Panc1 (cell line): ENCODE data around the gene ANKRD53. TPM values are rescaled to one million over a fixed set of nuclear protein-coding genes. Genes with fewer than 3 reads are reported as not detected.

Experiments used
- ATAC-seq: fragments of 200-7000 bp; cut with Tn5 transposase; 2 replicates; pipeline ENCODE4 v1.9.1; 2020; ENCODE audit warnings: mild to moderate bottlenecking, moderate library complexity
- BruUV-seq: library from RNA; stranded (reverse); fragments of 400-500 nt; replicated peaks from 2 replicates; lab custom pipeline; 2021; lab: Mats Ljungman, UMichigan
- CTCF ChIA-PET: fragments of 300-600 bp; sonication (Branson Sonifier 250); formaldehyde crosslinking; loops from one replicate; lab custom pipeline; 2022; ENCODE audit warnings: antibody characterized with exemption; lab: Charles Lee
- POLR2A ChIA-PET: fragments of 300-600 bp; sonication (Branson Sonifier 250); formaldehyde crosslinking; loops from one replicate; lab custom pipeline; 2022; ENCODE audit warnings: antibody characterized with exemption; lab: Charles Lee
- DNase-seq: peaks from one replicate; pipeline ENCODE4 v3.0.0-alpha.2; 2010; ENCODE audit warnings: low read depth, low spot score
- H3K27ac ChIP-seq: 2 replicates; pipeline ENCODE4 v1.5.1; 2011; ENCODE audit warnings: mild to moderate bottlenecking, low read length, inconsistent platforms
- H3K27me3 ChIP-seq: fragments of 200-500 bp; sonication (Bioruptor generic); 2 replicates; pipeline ENCODE4 v1.6.0; 2014; ENCODE audit warnings: low read length, inconsistent platforms; ENCODE audit not compliant: control insufficient read depth, insufficient read depth
- H3K36me3 ChIP-seq: fragments of 200-500 bp; sonication (Bioruptor generic); 2 replicates; pipeline ENCODE4 v1.5.1; 2014; ENCODE audit warnings: inconsistent platforms, mild to moderate bottlenecking, low read length, moderate library complexity; ENCODE audit not compliant: control insufficient read depth, insufficient read depth
- H3K4me1 ChIP-seq: 2 replicates; pipeline ENCODE4 v1.5.1; 2011; ENCODE audit warnings: inconsistent platforms, mild to moderate bottlenecking, low read length, moderate library complexity; ENCODE audit not compliant: control insufficient read depth, insufficient read depth
- H3K4me3 ChIP-seq, 2 experiments: 2 replicates each; pipeline ENCODE4 v1.5.1; 2011 to 2012; ENCODE audit warnings: low read depth in 2 of 2, low read length in 2 of 2, mild to moderate bottlenecking in 2 of 2, inconsistent platforms in 1 of 2, moderate library complexity in 1 of 2
- H3K9me3 ChIP-seq: fragments of 200-500 bp; sonication (Bioruptor generic); 2 replicates; pipeline ENCODE4 v1.5.1; 2014; ENCODE audit warnings: low read depth, mild to moderate bottlenecking, inconsistent platforms, low read length, moderate library complexity; ENCODE audit not compliant: control insufficient read depth, insufficient read depth
- POLR2AphosphoS5 ChIP-seq: IDR thresholded peaks from 2 replicates; pipeline ENCODE4 v1.6.1; 2012; ENCODE audit warnings: mild to moderate bottlenecking, low read depth, low read length, moderate library complexity
- REST ChIP-seq, 2 experiments: IDR thresholded peaks; 2 replicates each; pipeline ENCODE4 v1.6.1; 2011 to 2012; ENCODE audit warnings: low read depth in 2 of 2, control low read depth in 1 of 2, low read length in 1 of 2, mild to moderate bottlenecking in 1 of 2, moderate library complexity in 1 of 2; ENCODE audit not compliant: insufficient read depth in 1 of 2
- SIN3A ChIP-seq: IDR thresholded peaks from 2 replicates; pipeline ENCODE4 v1.6.1; 2012; ENCODE audit warnings: low read depth, mild to moderate bottlenecking, low read length, moderate library complexity, borderline replicate concordance; ENCODE audit not compliant: insufficient read depth
- TCF7L2 ChIP-seq: IDR thresholded peaks from 2 replicates; pipeline ENCODE4 v1.6.1; 2011; ENCODE audit warnings: mild to moderate bottlenecking, low read depth, low read length, inconsistent platforms
- in situ Hi-C: cut with HindIII; loops from 2 replicates; pipeline ENCODE4 v1.10.0; 2016; ENCODE audit warnings: low sequenced_read_pairs, low pct_unique_long_range_greater_than_20kb
- intact Hi-C: fragments of 100-400 bp; cut with micrococcal nuclease; formaldehyde crosslinking; loops from one replicate; pipeline ENCODE4 v1.10.0; 2022; ENCODE audit not compliant: unreplicated experiment
- total RNA-seq: library from RNA; stranded (reverse); gene quantifications from one replicate; pipeline ENCODE4 v1.2.1, GENCODE V29; 2021; ENCODE audit not compliant: unreplicated experiment
- TF ChIP-seq, protein P1 (sequence below): fragments of 450-650 bp; IDR thresholded peaks from 2 replicates; pipeline ENCODE4 v1.5.1; 2017; ENCODE audit warnings: mild to moderate bottlenecking

The ANKRD53 gene
- total RNA-seq, 1 experiment from 2014 or later = not detected

- Histone ChIP-seq H3K4me3 (no peak overlapping the region), H3K4me1 (no peaks in the 10 kb centered on the region), H3K36me3 (no peaks in the 10 kb centered on the region), H3K27ac (no peak overlapping the region), H3K9me3 (no peaks in the 10 kb centered on the region), H3K27me3 (no peaks in the 10 kb centered on the region)
- POLR2A ChIA-PET = interaction anchor here (0.6 kb wide), 1 partner anchor 748 kb away, joined by 3 read pairs; no protein-coding TSS in a partner anchor
- no TSS peak for BruUV-seq
- intact Hi-C loops (no loop called here), in situ Hi-C loops (no loop called here)
- CTCF ChIA-PET = interaction anchor here (0.6 to 1.2 kb wide), 4 partner anchors 26 to 647 kb away, joined by 3 to 9 read pairs (median 3); no protein-coding TSS in a partner anchor
- ATAC-seq (no peak), DNase-seq (no peak)
- TF ChIP-seq SIN3A = no peak
- TF ChIP-seq, protein P1, sequence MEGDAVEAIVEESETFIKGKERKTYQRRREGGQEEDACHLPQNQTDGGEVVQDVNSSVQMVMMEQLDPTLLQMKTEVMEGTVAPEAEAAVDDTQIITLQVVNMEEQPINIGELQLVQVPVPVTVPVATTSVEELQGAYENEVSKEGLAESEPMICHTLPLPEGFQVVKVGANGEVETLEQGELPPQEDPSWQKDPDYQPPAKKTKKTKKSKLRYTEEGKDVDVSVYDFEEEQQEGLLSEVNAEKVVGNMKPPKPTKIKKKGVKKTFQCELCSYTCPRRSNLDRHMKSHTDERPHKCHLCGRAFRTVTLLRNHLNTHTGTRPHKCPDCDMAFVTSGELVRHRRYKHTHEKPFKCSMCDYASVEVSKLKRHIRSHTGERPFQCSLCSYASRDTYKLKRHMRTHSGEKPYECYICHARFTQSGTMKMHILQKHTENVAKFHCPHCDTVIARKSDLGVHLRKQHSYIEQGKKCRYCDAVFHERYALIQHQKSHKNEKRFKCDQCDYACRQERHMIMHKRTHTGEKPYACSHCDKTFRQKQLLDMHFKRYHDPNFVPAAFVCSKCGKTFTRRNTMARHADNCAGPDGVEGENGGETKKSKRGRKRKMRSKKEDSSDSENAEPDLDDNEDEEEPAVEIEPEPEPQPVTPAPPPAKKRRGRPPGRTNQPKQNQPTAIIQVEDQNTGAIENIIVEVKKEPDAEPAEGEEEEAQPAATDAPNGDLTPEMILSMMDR = no peak
- no peak for TF ChIP-seq TCF7L2
- TF ChIP-seq REST (IDR thresholded peaks at IDR 0.05; ENCODE audit: insufficient read depth in 1 of 2, low read depth in 2 of 2, low read length in 1 of 2) = no peak
- TF ChIP-seq POLR2AphosphoS5 = no peak
Observed at GRCh38 chr2:70942396-70943204, 35.8 kb upstream of the ANKRD53 start.

- TF ChIP-seq, protein P1 = no peak
- TF ChIP-seq POLR2AphosphoS5 (no peak), TCF7L2 (no peak), SIN3A (no peak), REST (IDR thresholded peaks at IDR 0.05; ENCODE audit: insufficient read depth in 1 of 2, low read depth in 2 of 2, low read length in 1 of 2) (no peak)
- POLR2A ChIA-PET = no interaction called here
- Histone ChIP-seq H3K36me3 (no peaks in the 10 kb centered on the region), H3K27me3 (no peaks in the 10 kb centered on the region), H3K27ac (no peak overlapping the region), H3K9me3 (no peaks in the 10 kb centered on the region), H3K4me1 (no peaks in the 10 kb centered on the region), H3K4me3 (no peak overlapping the region)
- no TSS peak for BruUV-seq
- DNase-seq = no peak
- in situ Hi-C loops (no loop called here), intact Hi-C loops (no loop called here)
- ATAC-seq = no peak
- CTCF ChIA-PET = interaction anchor here (0.6 to 1.2 kb wide), 3 partner anchors 26 to 648 kb away, joined by 3 to 9 read pairs (median 3); no protein-coding TSS in a partner anchor
Observed at GRCh38 chr2:70943205-70943871, 35.1 kb upstream of the ANKRD53 start.
